ENCODE results near the gene CCDC82.

CCDC82 gene

GRCh38 chr11:96397863-96398262 lies 8.2 kb upstream of the CCDC82 start:
- Histone ChIP-seq H3F3A (ENCODE audit: control insufficient read depth, insufficient read depth) (no peaks in the 10 kb centered on the region), H3K27ac (ENCODE audit: low read depth, low read length) (no peak overlapping the region), H3K9me3 (ENCODE audit: control insufficient read depth, insufficient read depth, low read length) (no peaks in the 10 kb centered on the region), H3K36me3 (ENCODE audit: control insufficient read depth, low read length) (no peaks in the 10 kb centered on the region; the same call in 1 of the 2 replicates), H4K20me1 (ENCODE audit: control insufficient read depth, insufficient read depth, low read depth, low read length) (no peaks in the 10 kb centered on the region), H3K4me1 (ENCODE audit: control insufficient read depth, low read length) (no peaks in the 10 kb centered on the region), H3K9me2 (replicated peaks; ENCODE audit: control insufficient read depth, low read length) (no peaks in the 10 kb centered on the region), H3K4me2 (ENCODE audit: low read length) (no peak overlapping the region), H3K4me3 (ENCODE audit: low read length) (no peak overlapping the region), H3K79me2 (ENCODE audit: control insufficient read depth, low read length) (peaks cover 6% of the 10 kb centered on the region), H3K27me3 (ENCODE audit: control insufficient read depth, low read length) (no peaks in the 10 kb centered on the region)
- TF ChIP-seq, protein P1, sequence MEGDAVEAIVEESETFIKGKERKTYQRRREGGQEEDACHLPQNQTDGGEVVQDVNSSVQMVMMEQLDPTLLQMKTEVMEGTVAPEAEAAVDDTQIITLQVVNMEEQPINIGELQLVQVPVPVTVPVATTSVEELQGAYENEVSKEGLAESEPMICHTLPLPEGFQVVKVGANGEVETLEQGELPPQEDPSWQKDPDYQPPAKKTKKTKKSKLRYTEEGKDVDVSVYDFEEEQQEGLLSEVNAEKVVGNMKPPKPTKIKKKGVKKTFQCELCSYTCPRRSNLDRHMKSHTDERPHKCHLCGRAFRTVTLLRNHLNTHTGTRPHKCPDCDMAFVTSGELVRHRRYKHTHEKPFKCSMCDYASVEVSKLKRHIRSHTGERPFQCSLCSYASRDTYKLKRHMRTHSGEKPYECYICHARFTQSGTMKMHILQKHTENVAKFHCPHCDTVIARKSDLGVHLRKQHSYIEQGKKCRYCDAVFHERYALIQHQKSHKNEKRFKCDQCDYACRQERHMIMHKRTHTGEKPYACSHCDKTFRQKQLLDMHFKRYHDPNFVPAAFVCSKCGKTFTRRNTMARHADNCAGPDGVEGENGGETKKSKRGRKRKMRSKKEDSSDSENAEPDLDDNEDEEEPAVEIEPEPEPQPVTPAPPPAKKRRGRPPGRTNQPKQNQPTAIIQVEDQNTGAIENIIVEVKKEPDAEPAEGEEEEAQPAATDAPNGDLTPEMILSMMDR (IDR thresholded peaks at IDR 0.05; ENCODE audit: low read depth, low read length, poor library complexity, severe bottlenecking) = no peak
- TF ChIP-seq EZH2phosphoT487 (IDR thresholded peaks at IDR 0.05; ENCODE audit: borderline replicate concordance, low read length) = no peak

GRCh38 chr11:96396637-96397036 lies 6.9 kb upstream of the CCDC82 start:
- no peaks in the 10 kb centered on the region for H4K20me1 ChIP-seq (ENCODE audit: control insufficient read depth, insufficient read depth, low read depth, low read length)
- no peak overlapping the region for H3K27ac ChIP-seq (ENCODE audit: low read depth, low read length)
- peaks cover 2% of the 10 kb centered on the region for H3K36me3 ChIP-seq (ENCODE audit: control insufficient read depth, low read length)
- no peaks in the 10 kb centered on the region for H3K9me3 ChIP-seq (ENCODE audit: control insufficient read depth, insufficient read depth, low read length)
- H3K9me2 ChIP-seq (replicated peaks; ENCODE audit: control insufficient read depth, low read length) = no peaks in the 10 kb centered on the region
- H3K27me3 ChIP-seq (ENCODE audit: control insufficient read depth, low read length) = no peaks in the 10 kb centered on the region
- H3K79me2 ChIP-seq (ENCODE audit: control insufficient read depth, low read length) = peaks cover 8% of the 10 kb centered on the region
- no peak for TF ChIP-seq EZH2phosphoT487 (IDR thresholded peaks at IDR 0.05; ENCODE audit: borderline replicate concordance, low read length)
- TF ChIP-seq, protein P1 (IDR thresholded peaks at IDR 0.05; ENCODE audit: low read depth, low read length, poor library complexity, severe bottlenecking) = no peak
- no peak overlapping the region for H3K4me2 ChIP-seq (ENCODE audit: low read length)
- H3K4me3 ChIP-seq (ENCODE audit: low read length) = no peak overlapping the region
- H3F3A ChIP-seq (ENCODE audit: control insufficient read depth, insufficient read depth) = 0 out of 2 replicates have a peak, but pooled peaks cover 2% of the 10 kb centered on the region
- H3K4me1 ChIP-seq (ENCODE audit: control insufficient read depth, low read length) = peaks cover 3% of the 10 kb centered on the region

GRCh38 chr11:96394773-96395172 lies 5.1 kb upstream of the CCDC82 start:
- Histone ChIP-seq H3K79me2 (ENCODE audit: control insufficient read depth, low read length) (peaks cover 25% of the 10 kb centered on the region), H3K4me1 (ENCODE audit: control insufficient read depth, low read length) (peaks cover 16% of the 10 kb centered on the region), H3K4me2 (ENCODE audit: low read length) (no peak overlapping the region), H3K27me3 (ENCODE audit: control insufficient read depth, low read length) (no peaks in the 10 kb centered on the region), H3K36me3 (ENCODE audit: control insufficient read depth, low read length) (peaks cover 11% of the 10 kb centered on the region), H3K27ac (ENCODE audit: low read depth, low read length) (no peak overlapping the region), H3K9me2 (replicated peaks; ENCODE audit: control insufficient read depth, low read length) (no peaks in the 10 kb centered on the region), H3K4me3 (ENCODE audit: low read length) (no peak overlapping the region), H4K20me1 (ENCODE audit: control insufficient read depth, insufficient read depth, low read depth, low read length) (no peaks in the 10 kb centered on the region), H3F3A (ENCODE audit: control insufficient read depth, insufficient read depth) (0 out of 2 replicates have a peak, but pooled peaks cover 3% of the 10 kb centered on the region), H3K9me3 (ENCODE audit: control insufficient read depth, insufficient read depth, low read length) (no peaks in the 10 kb centered on the region)
- TF ChIP-seq, protein P1 (IDR thresholded peaks at IDR 0.05; ENCODE audit: low read depth, low read length, poor library complexity, severe bottlenecking) = no peak
- TF ChIP-seq EZH2phosphoT487 (IDR thresholded peaks at IDR 0.05; ENCODE audit: borderline replicate concordance, low read length) = no peak

Data from DOHH2 (cell line).